ENCODE data around the gene KCNQ4. TPM values are rescaled to one million over a fixed set of nuclear protein-coding genes. Genes with fewer than 3 reads are reported as not detected.

The KCNQ4 gene
- total RNA-seq, 1 donor from 2014 or later, result 2.2 TPM

- no peak overlapping the region for H3K4me3 ChIP-seq (ENCODE audit: low read depth, low read length)
- TF ChIP-seq CTCF (conservative IDR thresholded peaks at IDR 0.05; ENCODE audit: low read depth, low read length), result no peak
- no peak for DNase-seq (ENCODE audit: low read depth)
These were observed 42.4 kb downstream of the KCNQ4 start for GRCh38 chr1:40825996-40826395.

GRCh38 chr1:40829631-40830245 lies 46.2 kb downstream of the KCNQ4 start:
- no peak for DNase-seq (ENCODE audit: low read depth)

GRCh38 chr1:40830419-40830943 lies 46.9 kb downstream of the KCNQ4 start:
- no peak for DNase-seq (ENCODE audit: low read depth)
- H3K4me3 ChIP-seq (ENCODE audit: low read depth, low read length), result no peak overlapping the region
- TF ChIP-seq CTCF (conservative IDR thresholded peaks at IDR 0.05; ENCODE audit: low read depth, low read length), result no peak

More at GRCh38 chr1:40829631-40830245, 46.2 kb downstream of the KCNQ4 start:
- no peak for TF ChIP-seq CTCF (conservative IDR thresholded peaks at IDR 0.05; ENCODE audit: low read depth, low read length)
- H3K4me3 ChIP-seq (ENCODE audit: low read depth, low read length), result no peak overlapping the region

GRCh38 chr1:40831001-40831732 lies 47.6 kb downstream of the KCNQ4 start:
- no peak for TF ChIP-seq CTCF (conservative IDR thresholded peaks at IDR 0.05; ENCODE audit: low read depth, low read length)
- H3K4me3 ChIP-seq (ENCODE audit: low read depth, low read length), result no peak overlapping the region
- DNase-seq (ENCODE audit: low read depth), result no peak

- TF ChIP-seq CTCF (conservative IDR thresholded peaks at IDR 0.05; ENCODE audit: low read depth, low read length), result no peak
- H3K4me3 ChIP-seq (ENCODE audit: low read depth, low read length), result no peak overlapping the region
- no peak for DNase-seq (ENCODE audit: low read depth)
These were observed 50.4 kb downstream of the KCNQ4 start for GRCh38 chr1:40833979-40834378.

GRCh38 chr1:40834968-40835545 lies 51.5 kb downstream of the KCNQ4 start:
- no peak overlapping the region for H3K4me3 ChIP-seq (ENCODE audit: low read depth, low read length)
- no peak for DNase-seq (ENCODE audit: low read depth)
- no peak for TF ChIP-seq CTCF (conservative IDR thresholded peaks at IDR 0.05; ENCODE audit: low read depth, low read length)
